HEK293T (cell line): Measurements from ENCODE around the gene GNAQ.

Source experiments
- CTCF ChIA-PET: fragments of 350-600 bp; formaldehyde crosslinking; extraction: SDS; loops from one replicate; lab custom pipeline; 2021; ENCODE audit warnings: antibody characterized with exemption, inconsistent platforms; lab: Yijun Ruan, JAX
- POLR2A ChIA-PET: fragments of 350-600 bp; formaldehyde crosslinking; extraction: SDS; loops from one replicate; lab custom pipeline; 2020; ENCODE audit warnings: antibody characterized with exemption, inconsistent platforms; lab: Yijun Ruan, JAX
- DNase-seq: peaks from one replicate; pipeline ENCODE4 v3.0.0; 2012; ENCODE audit warnings: mixed read lengths; ENCODE audit errors: extremely low spot score
- ARNT ChIP-seq: fragments of 450-650 bp; IDR thresholded peaks from 2 replicates; pipeline ENCODE4 v1.6.1; 2017; ENCODE audit warnings: mild to moderate bottlenecking
- BHLHE40 ChIP-seq: fragments of 450-650 bp; IDR thresholded peaks from 2 replicates; pipeline ENCODE4 v1.6.1; 2016; ENCODE audit warnings: mild to moderate bottlenecking, moderate library complexity, borderline replicate concordance
- CTBP1 ChIP-seq: fragments of 450-650 bp; IDR thresholded peaks from 2 replicates; pipeline ENCODE4 v1.6.1; 2016; ENCODE audit warnings: borderline replicate concordance
- ELF4 ChIP-seq: fragments of 450-650 bp; IDR thresholded peaks from 2 replicates; pipeline ENCODE4 v1.6.1; 2017; ENCODE audit warnings: antibody characterized with exemption
- FOXA1 ChIP-seq: fragments of 450-650 bp; IDR thresholded peaks from 2 replicates; pipeline ENCODE4 v1.6.1; 2016; ENCODE audit warnings: mild to moderate bottlenecking
- FOXK2 ChIP-seq: fragments of 450-650 bp; IDR thresholded peaks from 2 replicates; pipeline ENCODE4 v1.6.1; 2016; ENCODE audit warnings: mild to moderate bottlenecking
- FOXM1 ChIP-seq: fragments of 450-650 bp; IDR thresholded peaks from 2 replicates; pipeline ENCODE4 v1.6.1; 2017; ENCODE audit warnings: mild to moderate bottlenecking, borderline replicate concordance
- HDGF ChIP-seq: fragments of 450-650 bp; IDR thresholded peaks from 2 replicates; pipeline ENCODE4 v1.6.1; 2017; ENCODE audit warnings: antibody characterized with exemption, borderline replicate concordance
- L3MBTL2 ChIP-seq: fragments of 450-650 bp; conservative IDR thresholded peaks from 2 replicates; pipeline ENCODE4 v1.6.1; 2016; ENCODE audit warnings: mild to moderate bottlenecking
- LEF1 ChIP-seq: fragments of 450-650 bp; IDR thresholded peaks from 2 replicates; pipeline ENCODE4 v1.6.1; 2017; ENCODE audit warnings: mild to moderate bottlenecking, borderline replicate concordance
- NFRKB ChIP-seq: fragments of 450-650 bp; IDR thresholded peaks from 2 replicates; pipeline ENCODE4 v1.6.1; 2016; ENCODE audit warnings: mild to moderate bottlenecking, moderate library complexity
- SP1 ChIP-seq: fragments of 450-650 bp; IDR thresholded peaks from 2 replicates; pipeline ENCODE4 v1.6.1; 2017
- SUZ12 ChIP-seq: fragments of 450-650 bp; IDR thresholded peaks from 2 replicates; pipeline ENCODE4 v1.6.1; 2016; ENCODE audit warnings: mild to moderate bottlenecking
- TARDBP ChIP-seq: fragments of 450-650 bp; IDR thresholded peaks from 2 replicates; pipeline ENCODE4 v1.6.1; 2016
- ZNF384 ChIP-seq: fragments of 450-650 bp; IDR thresholded peaks from 2 replicates; pipeline ENCODE4 v1.6.1; 2016
- TF ChIP-seq, protein P1 (sequence below): fragments of 450-650 bp; IDR thresholded peaks from 2 replicates; pipeline ENCODE4 v1.6.1; 2016

GNAQ gene

GRCh38 chr9:77946296-77946695 lies 85.3 kb downstream of the GNAQ start:
- TF ChIP-seq BHLHE40 (no peak), CTBP1 (no peak), ZNF384 (no peak), FOXA1 (no peak), HDGF (no peak), ELF4 (no peak), FOXM1 (no peak), SUZ12 (no peak)
- TF ChIP-seq, protein P1, sequence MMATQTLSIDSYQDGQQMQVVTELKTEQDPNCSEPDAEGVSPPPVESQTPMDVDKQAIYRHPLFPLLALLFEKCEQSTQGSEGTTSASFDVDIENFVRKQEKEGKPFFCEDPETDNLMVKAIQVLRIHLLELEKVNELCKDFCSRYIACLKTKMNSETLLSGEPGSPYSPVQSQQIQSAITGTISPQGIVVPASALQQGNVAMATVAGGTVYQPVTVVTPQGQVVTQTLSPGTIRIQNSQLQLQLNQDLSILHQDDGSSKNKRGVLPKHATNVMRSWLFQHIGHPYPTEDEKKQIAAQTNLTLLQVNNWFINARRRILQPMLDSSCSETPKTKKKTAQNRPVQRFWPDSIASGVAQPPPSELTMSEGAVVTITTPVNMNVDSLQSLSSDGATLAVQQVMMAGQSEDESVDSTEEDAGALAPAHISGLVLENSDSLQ, result no peak
- no peak for DNase-seq
- ChIA-PET POLR2A (no interaction called here), CTCF (no interaction called here)

DNA sequence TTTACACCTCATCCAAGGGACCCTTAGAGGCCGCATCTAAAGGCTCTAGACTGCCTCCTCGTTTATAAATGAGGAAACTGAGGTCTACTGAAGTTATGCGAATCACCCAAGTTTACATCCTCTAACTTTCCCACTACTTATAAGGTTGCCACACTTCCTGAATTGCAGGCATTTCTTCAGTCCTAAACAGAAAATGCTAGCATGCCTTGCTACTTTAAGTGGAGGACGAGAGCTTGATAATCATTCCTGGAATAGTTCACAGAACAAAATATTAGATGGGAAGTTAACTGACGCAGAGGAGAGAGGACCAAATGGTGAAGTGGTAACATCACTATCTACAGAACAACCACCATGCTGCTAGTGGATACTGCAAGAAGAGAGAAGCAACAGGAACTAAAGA lies 85.8 kb downstream of the GNAQ start:
- ChIA-PET CTCF (no interaction called here), POLR2A (no interaction called here)
- TF ChIP-seq ARNT (no peak), ZNF384 (no peak), SP1 (no peak), LEF1 (no peak), L3MBTL2 (no peak)
- no peak for DNase-seq

DNA sequence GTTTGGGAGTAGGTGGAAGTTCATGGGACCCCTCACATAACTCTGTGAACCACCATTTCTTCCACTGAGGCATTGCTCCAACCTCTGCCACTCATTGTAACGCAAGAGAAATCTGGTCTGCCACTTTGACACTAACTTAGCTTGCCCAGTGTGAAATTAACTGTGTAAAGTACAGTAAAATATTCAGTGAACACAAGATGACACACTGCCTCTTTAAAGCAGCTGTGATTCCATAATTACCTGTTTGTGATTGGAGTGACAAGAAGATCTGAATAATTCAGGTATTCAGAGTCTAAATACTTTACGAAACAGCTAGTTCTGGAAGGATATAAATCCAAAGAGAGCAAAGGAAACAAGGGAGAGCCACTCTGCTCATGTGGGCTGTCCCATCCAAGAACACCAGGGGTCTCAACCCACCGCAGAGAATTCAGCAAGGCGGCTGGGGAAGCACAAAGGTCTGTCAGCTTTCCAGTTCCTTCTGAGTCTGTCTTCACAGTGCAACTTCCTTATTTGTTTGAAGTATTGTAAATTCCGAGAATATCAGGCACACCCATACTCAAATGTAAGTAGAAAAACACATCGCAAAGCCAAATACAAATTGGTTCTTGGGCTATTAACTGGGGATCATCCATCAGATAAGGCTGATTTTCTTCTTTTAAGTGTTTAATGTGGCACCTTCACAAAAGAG lies 86.9 kb downstream of the GNAQ start:
- ChIA-PET CTCF (no interaction called here), POLR2A (no interaction called here)
- peak; percentile 17 for DNase-seq
- TF ChIP-seq L3MBTL2 (no peak), BHLHE40 (no peak), SP1 (no peak), ZNF384 (no peak), TARDBP (no peak), ELF4 (no peak), FOXM1 (no peak), HDGF (no peak)
- TF ChIP-seq, protein P1, result no peak

- TF ChIP-seq TARDBP, result no peak
- TF ChIP-seq NFRKB, result no peak
- no peak for TF ChIP-seq FOXK2
- TF ChIP-seq, protein P1, result no peak
- no peak for TF ChIP-seq LEF1
- no peak for TF ChIP-seq L3MBTL2
- TF ChIP-seq SUZ12, result no peak
- TF ChIP-seq ZNF384, result no peak
- TF ChIP-seq SP1, result no peak
- TF ChIP-seq HDGF, result no peak
- no peak for TF ChIP-seq CTBP1
- TF ChIP-seq ELF4, result no peak
- no peak for TF ChIP-seq FOXM1
- no peak for TF ChIP-seq FOXA1
- ChIA-PET POLR2A (no interaction called here), CTCF (no interaction called here)
Observed at GRCh38 chr9:77943057-77943456, 88.6 kb downstream of the GNAQ start.

GRCh38 chr9:77939149-77939668 lies 92.4 kb downstream of the GNAQ start:
- ChIA-PET CTCF (no interaction called here), POLR2A (no interaction called here)
- no peak for TF ChIP-seq FOXM1
- no peak for TF ChIP-seq TARDBP
- no peak for TF ChIP-seq FOXA1
- no peak for DNase-seq

More at GRCh38 chr9:77943057-77943456, 88.6 kb downstream of the GNAQ start:
- DNase-seq, result no peak

DNA sequence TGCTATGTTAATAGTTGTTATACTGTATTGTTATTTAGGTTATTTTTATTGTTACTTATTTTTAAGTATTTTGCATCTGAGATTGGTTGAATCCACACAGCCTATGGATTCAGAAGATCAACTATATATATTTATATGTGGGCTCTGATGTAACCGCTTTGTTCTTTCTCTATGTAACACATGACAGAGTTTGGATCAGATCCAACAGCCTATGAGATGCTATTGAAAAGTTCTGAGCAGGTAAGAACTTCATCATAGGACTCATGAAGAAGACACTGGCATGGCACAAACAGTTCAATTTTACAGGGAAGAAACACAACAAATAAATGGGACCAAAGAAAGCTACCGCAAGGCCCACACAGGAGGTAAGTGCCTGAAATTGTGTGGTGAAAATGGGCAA lies 93.4 kb downstream of the GNAQ start:
- ChIA-PET POLR2A (no interaction called here), CTCF (no interaction called here)
- TF ChIP-seq HDGF (no peak), CTBP1 (no peak), SUZ12 (no peak), SP1 (no peak), L3MBTL2 (no peak), LEF1 (no peak), NFRKB (no peak), TARDBP (no peak), ELF4 (no peak)
- TF ChIP-seq, protein P1, result no peak
- no peak for DNase-seq

- TF ChIP-seq ELF4, result no peak
- ChIA-PET POLR2A (no interaction called here), CTCF (no interaction called here)
- DNase-seq, result no peak
Observed at GRCh38 chr9:77935974-77936373, 95.6 kb downstream of the GNAQ start.
